C4-2B (cell line): ENCODE results near the gene SURF4.

Experiments used
- ZFX ChIP-seq: fragments of 450-650 bp; IDR thresholded peaks from 2 replicates; pipeline ENCODE4 v1.6.1; 2017
- TF ChIP-seq, protein P1 (sequence below): fragments of 450-650 bp; conservative IDR thresholded peaks from 2 replicates; pipeline ENCODE4 v1.5.1; 2017; ENCODE audit warnings: mild to moderate bottlenecking

DNA sequence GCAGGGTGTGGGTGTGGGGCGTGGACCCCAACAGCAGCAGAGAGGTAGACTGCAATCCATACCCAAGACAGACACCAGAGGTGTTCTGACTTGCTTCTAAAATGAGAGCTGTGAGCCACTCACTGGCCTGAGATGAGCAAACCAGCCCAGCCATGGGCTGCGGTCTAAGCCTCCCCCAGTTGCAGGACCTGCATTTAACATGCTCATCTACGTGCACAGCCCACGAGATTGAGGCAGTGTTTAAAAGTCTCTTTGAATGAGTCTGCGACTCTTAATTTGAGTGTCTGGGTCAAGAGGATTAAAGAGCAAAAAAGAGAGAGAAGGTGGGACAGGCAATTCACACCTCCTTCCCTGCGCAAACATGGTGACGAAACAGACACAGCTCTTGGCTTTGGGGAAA, 5.9 kb downstream of the SURF4 start:
- TF ChIP-seq, protein P1, sequence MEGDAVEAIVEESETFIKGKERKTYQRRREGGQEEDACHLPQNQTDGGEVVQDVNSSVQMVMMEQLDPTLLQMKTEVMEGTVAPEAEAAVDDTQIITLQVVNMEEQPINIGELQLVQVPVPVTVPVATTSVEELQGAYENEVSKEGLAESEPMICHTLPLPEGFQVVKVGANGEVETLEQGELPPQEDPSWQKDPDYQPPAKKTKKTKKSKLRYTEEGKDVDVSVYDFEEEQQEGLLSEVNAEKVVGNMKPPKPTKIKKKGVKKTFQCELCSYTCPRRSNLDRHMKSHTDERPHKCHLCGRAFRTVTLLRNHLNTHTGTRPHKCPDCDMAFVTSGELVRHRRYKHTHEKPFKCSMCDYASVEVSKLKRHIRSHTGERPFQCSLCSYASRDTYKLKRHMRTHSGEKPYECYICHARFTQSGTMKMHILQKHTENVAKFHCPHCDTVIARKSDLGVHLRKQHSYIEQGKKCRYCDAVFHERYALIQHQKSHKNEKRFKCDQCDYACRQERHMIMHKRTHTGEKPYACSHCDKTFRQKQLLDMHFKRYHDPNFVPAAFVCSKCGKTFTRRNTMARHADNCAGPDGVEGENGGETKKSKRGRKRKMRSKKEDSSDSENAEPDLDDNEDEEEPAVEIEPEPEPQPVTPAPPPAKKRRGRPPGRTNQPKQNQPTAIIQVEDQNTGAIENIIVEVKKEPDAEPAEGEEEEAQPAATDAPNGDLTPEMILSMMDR, result no peak
- no peak for TF ChIP-seq ZFX
